OCI-LY3 (cell line): ENCODE data around the gene KRTAP1-5.

Experiments
- CTCF ChIP-seq: fragments of 200-600, 300-600 bp; sonication (generic); IDR thresholded peaks from 2 replicates; pipeline ENCODE4 v1.5.1; 2014; ENCODE audit warnings: antibody characterized with exemption, low read length, low read depth
- EZH2phosphoT487 ChIP-seq: fragments of 200-600 bp; shearing (Covaris generic); IDR thresholded peaks from 2 replicates; pipeline ENCODE4 v1.6.1; 2018; ENCODE audit warnings: antibody characterized with exemption, mixed run types, low read depth

GRCh38 chr17:41060052-41060604, 33.1 kb upstream of the KRTAP1-5 start, which contains the start of gene KRTAP2-3:
- TF ChIP-seq CTCF (no peak), EZH2phosphoT487 (no peak)
